Calu3 (cell line): ENCODE measurements around the gene DOCK9. TPM values are rescaled to one million over a fixed set of nuclear protein-coding genes. Genes with fewer than 3 reads are reported as not detected.

Experiments
- BruUV-seq: library from RNA; stranded (reverse); fragments of 400-500 nt; replicated peaks from 2 replicates; lab custom pipeline; 2021; lab: Mats Ljungman, UMichigan
- CTCF ChIA-PET: fragments of 300-600 bp; sonication (Branson Sonifier 250); formaldehyde crosslinking; loops from one replicate; lab custom pipeline; 2022; ENCODE audit warnings: antibody characterized with exemption; lab: Charles Lee
- DNase-seq: peaks from one replicate; pipeline ENCODE4 v3.0.0; 2022
- H3K27ac Mint-ChIP-seq: one replicate; pipeline ENCODE4 v1.8.0; 2022; ENCODE audit warnings: mixed read lengths; ENCODE audit not compliant: unreplicated experiment
- H3K27me3 Mint-ChIP-seq: one replicate; pipeline ENCODE4 v1.8.0; 2022; ENCODE audit warnings: mixed read lengths; ENCODE audit not compliant: unreplicated experiment
- H3K36me3 Mint-ChIP-seq: one replicate; pipeline ENCODE4 v1.8.0; 2022; ENCODE audit warnings: mild to moderate bottlenecking, moderate library complexity, mixed read lengths; ENCODE audit not compliant: insufficient read depth, unreplicated experiment
- H3K4me1 Mint-ChIP-seq: one replicate; pipeline ENCODE4 v1.8.0; 2022; ENCODE audit warnings: mild to moderate bottlenecking, low read depth, mixed read lengths; ENCODE audit not compliant: unreplicated experiment
- H3K4me3 Mint-ChIP-seq: one replicate; pipeline ENCODE4 v1.8.0; 2022; ENCODE audit warnings: mild to moderate bottlenecking, low read depth, moderate library complexity, mixed read lengths; ENCODE audit not compliant: unreplicated experiment
- H3K9me3 Mint-ChIP-seq: one replicate; pipeline ENCODE4 v1.8.0; 2022; ENCODE audit warnings: low read depth, mixed read lengths; ENCODE audit not compliant: unreplicated experiment
- CTCF ChIP-seq: fragments of 200-600 bp; IDR thresholded peaks from one replicate; pipeline ENCODE4 v1.8.0; 2022; ENCODE audit warnings: antibody characterized with exemption; ENCODE audit not compliant: unreplicated experiment
- intact Hi-C: fragments of 100-400 bp; cut with micrococcal nuclease; formaldehyde crosslinking; loops from one replicate; pipeline ENCODE4 v1.10.0; 2022; ENCODE audit not compliant: unreplicated experiment
- total RNA-seq: library from RNA; stranded (reverse); gene quantifications from 2 replicates; pipeline ENCODE4 v1.2.3, GENCODE V29; 2022

The DOCK9 gene
- total RNA-seq, 1 experiment from 2014 or later = 26.2 TPM

GRCh38 chr13:98976338-98976737 is 1.5 kb downstream of the DOCK9 start:
- intact Hi-C loops = loop anchor here (5.0 kb wide), 1 partner anchor 56 kb away; no protein-coding TSS in a partner anchor

GRCh38 chr13:98975822-98976261 is 2.0 kb downstream of the DOCK9 start:
- Mint-ChIP-seq H3K4me1 (peaks cover 14% of the 10 kb centered on the region), H3K4me3 (peak overlapping the region; percentile 68), H3K36me3 (peaks cover 5% of the 10 kb centered on the region), H3K9me3 (no peaks in the 10 kb centered on the region), H3K27ac (peak overlapping the region; percentile 47), H3K27me3 (no peaks in the 10 kb centered on the region)
- CTCF ChIA-PET = no interaction called here
- DNase-seq = no peak
- intact Hi-C loops = loop anchor here (5.0 kb wide), 1 partner anchor 56 kb away; no protein-coding TSS in a partner anchor
- no peak for TF ChIP-seq CTCF
- BruUV-seq = no TSS peak

More at GRCh38 chr13:98976338-98976737, 1.5 kb downstream of the DOCK9 start:
- no TSS peak for BruUV-seq
- peak overlapping the region; percentile 47 for H3K27ac Mint-ChIP-seq
- no peaks in the 10 kb centered on the region for H3K9me3 Mint-ChIP-seq
- TF ChIP-seq CTCF = no peak
- CTCF ChIA-PET = no interaction called here
- H3K36me3 Mint-ChIP-seq = peaks cover 5% of the 10 kb centered on the region
- H3K4me1 Mint-ChIP-seq = peaks cover 14% of the 10 kb centered on the region
- peak overlapping the region; percentile 68 for H3K4me3 Mint-ChIP-seq
- H3K27me3 Mint-ChIP-seq = no peaks in the 10 kb centered on the region
- no peak for DNase-seq

GRCh38 chr13:98974053-98974452 is 3.8 kb downstream of the DOCK9 start:
- Mint-ChIP-seq H3K36me3 (peaks cover 5% of the 10 kb centered on the region), H3K9me3 (no peaks in the 10 kb centered on the region), H3K27me3 (no peaks in the 10 kb centered on the region), H3K4me3 (no peak overlapping the region), H3K27ac (no peak overlapping the region), H3K4me1 (peaks cover 14% of the 10 kb centered on the region)
- TF ChIP-seq CTCF = no peak
- CTCF ChIA-PET = no interaction called here
- BruUV-seq = no TSS peak
- intact Hi-C loops = no loop called here
- no peak for DNase-seq

- TF ChIP-seq CTCF = no peak
- DNase-seq = peak; percentile 31
- Mint-ChIP-seq H3K9me3 (no peaks in the 10 kb centered on the region), H3K36me3 (peaks cover 5% of the 10 kb centered on the region), H3K27ac (no peak overlapping the region), H3K27me3 (no peaks in the 10 kb centered on the region), H3K4me3 (no peak overlapping the region), H3K4me1 (peaks cover 14% of the 10 kb centered on the region)
- intact Hi-C loops = no loop called here
- no TSS peak for BruUV-seq
- CTCF ChIA-PET = no interaction called here
These were observed 5.2 kb downstream of the DOCK9 start for GRCh38 chr13:98972627-98973026.
